Spleen (tissue), 7 donors: ENCODE measurements around the gene SIM2.

Experiments used
- POLR2A ChIP-seq, 3 donors: fragments of 450-650 bp; IDR thresholded peaks; one replicate each; pipeline ENCODE4 v1.5.1; 2017; ENCODE audit warnings: antibody characterized with exemption in 3 of 3, mild to moderate bottlenecking in 1 of 3
- TF ChIP-seq, protein P1 (sequence below), 11 experiments: fragments of 200-600 bp in 7 of 11; fragments of 450-650 bp in 4 of 11; sonication (generic) in 4 of 11; IDR thresholded peaks in 8 of 11; conservative IDR thresholded peaks in 3 of 11; 1 replicate in 7 of 11; 2 replicates in 4 of 11; pipeline versions ENCODE4 v1.4.0 to v1.8.0; 2016 to 2021; ENCODE audit warnings: antibody characterized with exemption in 11 of 11, inconsistent platforms in 4 of 11, mild to moderate bottlenecking in 1 of 11
- donor health status: DM: no; HTN: no; CAD: no; lungs with moderate emphysema.
- donor health status: DM: no; HTN: no; CAD: no.
- donor health status: DM: no; HTN: no; CAD: no.

DNA sequence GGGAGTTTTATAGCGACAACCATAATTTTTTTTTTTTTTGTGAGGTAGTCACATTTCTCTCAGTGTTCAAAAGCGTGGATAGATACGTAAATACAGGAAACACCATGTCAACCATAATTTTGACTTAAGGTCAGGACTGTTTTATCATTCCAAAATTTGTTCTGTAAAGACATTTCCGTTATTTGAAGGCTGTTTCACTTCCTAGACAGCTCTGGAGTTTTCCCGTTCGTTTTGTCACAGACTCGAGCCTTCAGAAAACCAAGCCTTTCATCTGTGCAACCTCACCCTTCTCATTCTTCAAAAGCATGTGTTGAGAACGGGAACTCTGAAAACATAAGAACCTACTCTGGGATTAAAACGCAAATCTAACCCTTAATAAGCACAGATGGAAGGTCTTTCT lies 17.9 kb downstream of the SIM2 start:
- TF ChIP-seq, protein P1, sequence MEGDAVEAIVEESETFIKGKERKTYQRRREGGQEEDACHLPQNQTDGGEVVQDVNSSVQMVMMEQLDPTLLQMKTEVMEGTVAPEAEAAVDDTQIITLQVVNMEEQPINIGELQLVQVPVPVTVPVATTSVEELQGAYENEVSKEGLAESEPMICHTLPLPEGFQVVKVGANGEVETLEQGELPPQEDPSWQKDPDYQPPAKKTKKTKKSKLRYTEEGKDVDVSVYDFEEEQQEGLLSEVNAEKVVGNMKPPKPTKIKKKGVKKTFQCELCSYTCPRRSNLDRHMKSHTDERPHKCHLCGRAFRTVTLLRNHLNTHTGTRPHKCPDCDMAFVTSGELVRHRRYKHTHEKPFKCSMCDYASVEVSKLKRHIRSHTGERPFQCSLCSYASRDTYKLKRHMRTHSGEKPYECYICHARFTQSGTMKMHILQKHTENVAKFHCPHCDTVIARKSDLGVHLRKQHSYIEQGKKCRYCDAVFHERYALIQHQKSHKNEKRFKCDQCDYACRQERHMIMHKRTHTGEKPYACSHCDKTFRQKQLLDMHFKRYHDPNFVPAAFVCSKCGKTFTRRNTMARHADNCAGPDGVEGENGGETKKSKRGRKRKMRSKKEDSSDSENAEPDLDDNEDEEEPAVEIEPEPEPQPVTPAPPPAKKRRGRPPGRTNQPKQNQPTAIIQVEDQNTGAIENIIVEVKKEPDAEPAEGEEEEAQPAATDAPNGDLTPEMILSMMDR (IDR thresholded peaks at IDR 0.05 in 8 of 11, conservative IDR thresholded peaks at IDR 0.05 in 3 of 11) = no peak
- no peak for TF ChIP-seq POLR2A (IDR thresholded peaks at IDR 0.05)
